NCI-H748 (cell line): ENCODE data around the gene DTD2.
A peak's percentile ranks its signal among the peaks of the same experiment; 100 is the strongest.
"Not testable (repeated sequence)": the region's sequence is repeated elsewhere in the genome, so short reads cannot be mapped to it uniquely, and the experiment has no call there.

Experiments used
- DNase-seq: peaks from one replicate; lab custom pipeline; 2025; ENCODE audit not compliant: unreplicated experiment; lab: John Stamatoyannopoulos, UW

The DTD2 gene

GRCh38 chr14:31442284-31442683, 15.0 kb downstream of the DTD2 start:
- no peak for DNase-seq

DNA sequence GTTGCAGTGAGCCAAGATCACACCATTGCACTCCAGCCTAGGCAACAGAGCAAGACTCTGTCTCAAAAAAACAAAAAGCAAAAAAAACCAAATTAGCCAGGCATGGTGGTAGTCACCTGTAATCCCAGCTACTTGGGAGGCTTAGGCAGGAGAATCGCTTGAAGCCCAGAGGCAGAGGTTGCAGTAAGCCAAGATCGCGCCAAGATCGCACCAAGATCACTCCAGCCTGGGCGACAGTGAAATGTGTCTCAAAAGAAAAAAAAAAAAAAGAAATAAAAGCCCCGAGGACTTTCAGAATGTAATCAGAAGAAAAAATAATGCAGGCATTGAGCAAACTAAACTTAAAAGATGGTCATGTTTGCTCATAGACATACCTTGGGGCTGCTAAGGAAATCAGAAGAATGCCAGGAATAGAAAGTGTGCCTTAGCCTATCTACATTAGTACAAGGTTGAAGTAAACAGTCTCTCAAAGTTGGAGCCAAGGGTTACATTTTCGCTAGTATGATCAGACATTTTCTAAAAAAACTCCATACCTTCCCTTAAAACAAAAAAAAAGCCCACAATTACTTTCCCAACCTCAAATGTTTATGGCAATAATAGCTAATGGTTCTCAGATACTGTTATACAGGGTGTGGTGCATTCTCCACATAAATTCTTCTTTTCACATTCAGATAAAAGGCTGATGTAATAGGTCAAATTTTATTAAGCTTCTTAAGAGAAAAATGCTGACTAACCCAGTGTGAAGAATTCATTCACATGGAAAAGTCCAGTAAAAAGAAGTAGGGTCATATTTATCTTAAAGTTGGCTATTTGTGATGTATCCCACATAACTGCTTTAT, 15.8 kb downstream of the DTD2 start:
- DNase-seq = no peak

DNA sequence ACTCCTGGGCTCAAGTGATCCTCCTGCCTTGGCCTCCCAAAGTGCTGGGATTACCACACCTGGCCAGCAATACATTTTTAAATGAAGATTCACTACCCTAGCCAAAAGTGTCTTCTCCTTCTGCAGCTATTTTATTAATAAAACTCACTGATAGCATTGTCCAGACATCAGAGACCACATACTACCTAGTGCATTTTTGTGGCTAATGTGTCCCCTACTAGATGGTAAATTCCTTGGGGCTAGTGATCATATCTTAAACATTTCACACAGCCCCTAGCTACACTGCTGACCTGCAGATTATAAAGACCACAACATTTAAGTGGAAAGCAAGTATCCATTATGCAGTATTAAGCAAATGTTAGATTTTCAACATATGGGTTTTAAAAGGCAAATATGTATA, 17.0 kb downstream of the DTD2 start:
- no peak for DNase-seq

GRCh38 chr14:31439561-31439960, 17.7 kb downstream of the DTD2 start:
- DNase-seq = no peak

- not testable (repeated sequence) for DNase-seq
Observed at GRCh38 chr14:31437045-31437691, 20.1 kb downstream of the DTD2 start.

DNA sequence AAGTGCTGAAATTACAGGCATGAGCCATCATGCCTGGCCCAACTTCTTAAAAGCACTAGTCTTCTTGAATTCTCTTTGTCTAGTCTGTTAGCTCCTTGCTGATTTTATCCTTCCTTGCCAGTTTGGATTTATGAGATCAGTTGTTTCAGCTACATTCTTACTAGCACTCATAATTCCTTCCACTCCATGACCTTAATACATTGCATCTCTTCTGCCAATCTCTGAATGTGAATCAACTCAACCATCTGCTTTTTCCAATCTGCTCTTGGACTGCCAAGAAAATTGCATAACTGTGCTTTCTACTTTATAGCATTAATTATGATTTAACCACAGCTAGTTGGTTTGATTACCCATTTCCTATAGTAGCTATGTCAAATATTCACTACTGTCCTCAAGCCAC, 22.0 kb downstream of the DTD2 start:
- no peak for DNase-seq

- DNase-seq = no peak
Observed at GRCh38 chr14:31430634-31431264, 26.6 kb downstream of the DTD2 start.

DNA sequence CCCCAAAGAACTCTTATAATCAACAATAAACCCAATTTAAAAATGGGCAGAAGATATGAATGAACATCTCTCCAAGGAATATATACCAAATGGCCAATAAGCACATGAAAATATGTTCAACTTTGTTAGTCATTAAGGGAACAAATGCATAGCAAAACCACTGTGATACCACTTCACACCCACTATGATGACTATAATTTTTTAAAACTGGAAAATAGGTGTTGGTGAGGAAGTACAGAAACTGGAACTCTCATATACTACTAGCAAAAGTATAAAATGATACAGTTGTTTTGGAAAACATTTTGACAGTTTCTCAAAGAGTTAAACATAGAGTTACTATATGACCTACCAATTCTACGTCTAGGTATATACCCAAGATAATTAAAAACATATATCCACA, 27.5 kb downstream of the DTD2 start:
- no peak for DNase-seq

- no peak for DNase-seq
Observed at GRCh38 chr14:31428011-31428410, 29.3 kb downstream of the DTD2 start.

DNA sequence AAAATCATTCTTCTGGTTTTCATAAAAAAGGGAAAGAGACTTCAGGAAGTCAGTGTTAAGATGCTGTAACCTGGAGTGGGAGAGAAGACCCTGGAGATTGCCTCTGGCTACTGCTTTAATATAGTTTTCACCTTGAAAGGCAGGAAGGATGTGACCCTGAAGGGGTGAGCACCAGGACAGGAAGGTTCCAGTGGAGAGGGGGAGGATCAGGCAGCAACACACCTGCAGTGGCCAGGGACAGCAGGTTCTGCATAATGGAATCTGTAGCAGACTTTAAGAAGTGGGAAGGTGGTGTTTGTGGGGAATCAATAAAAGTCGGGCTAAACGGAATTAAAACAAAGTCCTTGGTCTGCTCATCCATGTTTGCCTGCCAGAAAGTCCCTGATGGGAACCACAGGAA, 30.6 kb downstream of the DTD2 start:
- DNase-seq = no peak

DNA sequence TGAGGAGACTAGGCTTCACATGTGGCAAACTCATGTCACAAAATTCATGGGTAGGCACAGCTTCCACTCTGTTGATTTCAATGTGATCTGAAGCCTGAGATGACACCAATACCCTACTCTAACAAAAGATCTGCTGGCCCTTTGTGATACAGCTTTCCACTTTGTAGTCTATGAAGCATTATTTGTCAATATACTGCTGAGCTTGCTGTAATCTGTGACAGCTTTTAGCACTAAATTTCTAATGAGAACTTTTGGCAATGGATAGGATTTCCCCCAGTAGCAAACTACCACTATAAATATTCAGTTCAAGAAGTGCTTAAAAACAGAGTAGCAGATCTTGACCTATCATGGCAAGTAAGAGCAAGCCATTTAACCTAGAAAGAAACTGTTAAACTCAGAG, 31.4 kb downstream of the DTD2 start:
- no peak for DNase-seq

DNA sequence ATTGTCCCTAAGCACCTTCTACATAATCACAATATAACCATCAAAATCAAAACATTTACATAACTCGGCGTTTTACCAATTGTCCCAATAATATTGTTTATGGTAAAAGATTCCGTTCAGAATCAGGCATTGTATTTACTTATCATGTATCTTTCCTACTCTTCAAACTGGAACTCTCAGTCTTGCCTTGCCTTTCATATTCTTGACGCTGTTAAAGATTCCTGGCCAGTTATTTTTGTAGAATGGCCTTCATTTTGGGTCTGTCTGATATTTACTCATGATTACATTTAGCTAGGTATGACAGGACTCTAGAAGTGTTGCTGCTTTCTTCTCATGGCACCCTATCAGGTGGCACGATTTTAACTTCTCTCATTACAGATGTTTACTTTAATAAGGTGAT, 36.1 kb downstream of the DTD2 start:
- DNase-seq = no peak

DNA sequence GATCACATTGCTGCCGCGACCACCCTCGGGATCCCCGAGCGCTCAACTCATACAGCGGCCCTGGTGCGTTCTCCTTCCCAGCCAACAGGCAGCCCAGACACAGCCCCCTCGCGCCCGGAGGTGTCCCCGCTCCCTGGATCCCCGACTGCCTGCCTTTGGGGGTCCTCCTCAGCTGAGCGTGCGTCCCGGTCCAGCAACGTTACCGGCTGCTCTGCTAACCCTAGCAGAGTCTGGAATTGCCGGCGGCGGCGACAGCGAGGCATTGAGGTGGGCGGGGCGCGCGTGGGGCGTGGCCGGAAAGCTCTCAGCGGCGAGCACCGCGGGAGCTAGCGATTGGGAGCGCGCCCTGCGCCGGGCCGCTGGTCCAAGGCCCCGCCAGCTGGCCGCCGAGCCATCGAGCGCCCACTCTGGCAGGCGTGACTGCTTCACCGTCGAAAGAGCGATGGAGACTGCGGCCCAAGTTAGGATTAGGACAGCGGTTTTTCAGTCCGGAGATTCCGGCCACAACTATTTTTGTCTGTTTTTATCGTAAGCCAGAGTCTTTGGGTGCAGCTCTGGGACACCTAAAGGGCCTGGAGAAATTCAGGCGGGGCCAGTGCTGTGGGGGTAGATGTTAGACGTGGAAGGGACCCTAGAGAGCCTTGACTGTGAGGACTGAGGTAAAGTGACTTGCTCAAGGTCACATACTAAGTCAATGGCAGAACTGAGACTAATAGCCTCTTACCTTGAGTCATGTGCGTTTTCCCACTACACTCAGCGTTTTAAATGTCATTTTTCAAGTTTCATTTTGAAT, 36.8 kb downstream of the DTD2 start, which contains the start of gene HEATR5A:
Gene HEATR5A (minus strand): TSS at position 232 of the 793 bp plus-strand sequence. CDS start 17,575 bp downstream, outside the sequence.
- peak; percentile 94 for DNase-seq

DNA sequence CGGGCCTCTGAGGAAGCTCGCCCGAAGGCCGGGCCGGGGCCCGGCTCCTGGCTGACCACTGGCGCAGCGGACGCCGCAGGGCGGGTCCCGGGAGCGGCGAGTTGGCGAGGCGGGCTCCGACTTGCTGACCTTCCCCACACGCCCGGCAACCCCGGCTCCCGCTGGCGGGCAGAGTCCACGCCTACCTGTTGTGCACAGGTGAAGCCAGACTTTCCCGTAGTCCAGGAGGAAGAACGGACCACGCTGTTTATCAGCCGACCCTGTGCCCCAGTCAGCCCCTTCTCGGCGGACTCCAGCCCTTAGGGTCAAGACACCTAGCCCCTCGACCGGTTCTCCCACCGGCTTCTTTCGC, 37.4 kb downstream of the DTD2 start:
- peak; percentile 73 for DNase-seq

- DNase-seq = no peak
Observed at GRCh38 chr14:31419179-31419966, 37.9 kb downstream of the DTD2 start.

DNA sequence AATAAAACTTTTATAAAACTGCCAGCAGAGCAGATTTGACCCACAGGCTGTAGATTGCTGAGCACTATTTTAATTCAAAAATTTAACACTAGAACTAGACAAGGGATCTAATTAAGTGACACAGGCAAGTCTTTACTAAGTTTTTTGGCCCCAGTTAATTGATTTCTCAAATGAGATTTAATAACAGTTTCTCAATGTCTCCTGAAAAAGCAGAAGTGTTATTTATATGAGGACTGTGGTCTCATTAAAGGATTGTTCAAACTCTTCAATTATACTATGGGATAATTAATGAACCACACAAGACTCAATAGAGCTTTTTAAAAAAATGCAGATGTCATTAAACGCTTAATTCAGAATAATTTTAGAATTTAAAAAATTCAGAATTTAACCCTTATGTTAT, 38.9 kb downstream of the DTD2 start:
- no peak for DNase-seq

DNA sequence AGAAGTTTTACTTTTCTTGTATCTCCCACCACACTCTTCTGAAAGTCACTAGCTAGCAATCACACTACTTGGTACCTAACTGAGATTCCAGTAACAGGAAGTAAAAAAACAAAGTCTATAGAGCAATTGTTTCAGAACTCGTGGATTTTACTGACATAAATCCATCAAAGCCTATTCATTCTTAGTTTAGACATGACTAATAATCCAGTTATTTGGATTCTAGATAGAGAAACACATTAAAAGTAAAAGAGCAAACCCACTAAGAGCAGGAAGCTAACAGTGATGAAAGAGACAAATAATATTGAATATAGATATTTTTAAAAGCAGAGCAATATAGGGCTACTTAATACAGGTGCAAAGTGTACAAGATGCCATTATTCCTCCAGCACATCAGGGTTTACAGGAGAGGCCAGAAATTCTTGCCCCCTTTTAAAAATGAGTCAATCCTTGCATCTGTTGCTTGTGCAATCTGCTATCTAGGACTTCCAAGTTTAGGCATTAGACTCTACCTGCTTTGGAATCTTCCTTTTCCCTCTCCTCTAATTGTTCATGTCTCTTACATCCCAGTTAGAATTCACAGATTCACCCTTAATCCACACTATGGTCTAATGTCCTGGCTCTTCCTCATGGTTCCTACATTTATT, 43.0 kb downstream of the DTD2 start:
- no peak for DNase-seq

- no peak for DNase-seq
Observed at GRCh38 chr14:31411218-31411727, 46.0 kb downstream of the DTD2 start.

GRCh38 chr14:31410048-31410650, 47.2 kb downstream of the DTD2 start:
- DNase-seq = no peak
